Osteoblast (primary cell): Measurements from ENCODE around the gene GRB10. TPM values are rescaled to one million over a fixed set of nuclear protein-coding genes. Genes with fewer than 3 reads are reported as not detected.

Source experiments
- DNase-seq: peaks from one replicate; pipeline ENCODE4 v3.0.0; 2011; ENCODE audit warnings: low spot score, mixed read lengths; ENCODE audit not compliant: insufficient read length; ENCODE audit errors: missing footprints
- H2AFZ ChIP-seq: 2 replicates; pipeline ENCODE4 v1.6.0; 2011; ENCODE audit warnings: mild to moderate bottlenecking, low read length
- H3K27ac ChIP-seq: 2 replicates; pipeline ENCODE4 v1.5.1; 2011; ENCODE audit warnings: mild to moderate bottlenecking, low read depth, low read length, moderate library complexity
- H3K27me3 ChIP-seq: 2 replicates; pipeline ENCODE4 v1.6.0; 2012; ENCODE audit warnings: mild to moderate bottlenecking, control low read depth, inconsistent platforms, low read length, moderate library complexity; ENCODE audit not compliant: insufficient read depth
- H3K36me3 ChIP-seq: 2 replicates; pipeline ENCODE4 v1.5.1; 2011; ENCODE audit warnings: mild to moderate bottlenecking, low read length, control low read depth, moderate library complexity; ENCODE audit not compliant: insufficient read depth
- H3K4me1 ChIP-seq: 2 replicates; pipeline ENCODE4 v1.5.1; 2011; ENCODE audit warnings: mild to moderate bottlenecking, low read length, control low read depth, moderate library complexity; ENCODE audit not compliant: insufficient read depth
- H3K4me2 ChIP-seq: 2 replicates; pipeline ENCODE4 v1.6.0; 2011; ENCODE audit warnings: mild to moderate bottlenecking, low read length; ENCODE audit not compliant: insufficient read depth
- H3K4me3 ChIP-seq: fragments of 200-600 bp; sonication (generic); 3 replicates; pipeline ENCODE4 v1.5.1; 2012; ENCODE audit warnings: mild to moderate bottlenecking, low read length, inconsistent platforms; ENCODE audit not compliant: insufficient read depth
- H3K79me2 ChIP-seq: 2 replicates; pipeline ENCODE4 v1.6.0; 2012; ENCODE audit warnings: mild to moderate bottlenecking, low read length, control low read depth, inconsistent platforms; ENCODE audit not compliant: insufficient read depth
- H3K9me3 ChIP-seq: 2 replicates; pipeline ENCODE4 v1.5.1; 2011; ENCODE audit warnings: low read depth, low read length, control low read depth
- H4K20me1 ChIP-seq: 2 replicates; pipeline ENCODE4 v1.6.0; 2012; ENCODE audit warnings: mild to moderate bottlenecking, low read length, control low read depth; ENCODE audit not compliant: insufficient read depth
- total RNA-seq: library from RNA; depleted of rRNA; stranded (reverse); fragments of >200 nt; gene quantifications from 2 replicates; pipeline ENCODE4 v1.2.3, GENCODE V29; 2012
- TF ChIP-seq, protein P1 (sequence below): IDR thresholded peaks from 2 replicates; pipeline ENCODE4 v1.5.1; 2011; ENCODE audit warnings: mild to moderate bottlenecking, low read depth, low read length, moderate library complexity; ENCODE audit errors: extremely low read depth

Gene GRB10
- total RNA-seq, 1 donor: 62.6 TPM

- Histone ChIP-seq H3K79me2 (peaks cover 60% of the 10 kb centered on the region), H2AFZ (no peak overlapping the region), H3K36me3 (peaks cover 11% of the 10 kb centered on the region), H3K4me1 (no peaks in the 10 kb centered on the region), H3K27me3 (no peaks in the 10 kb centered on the region), H3K4me3 (no peak overlapping the region), H3K27ac (no peak overlapping the region), H3K9me3 (peaks cover 2% of the 10 kb centered on the region), H4K20me1 (peaks cover 40% of the 10 kb centered on the region), H3K4me2 (no peak overlapping the region)
- TF ChIP-seq, protein P1, sequence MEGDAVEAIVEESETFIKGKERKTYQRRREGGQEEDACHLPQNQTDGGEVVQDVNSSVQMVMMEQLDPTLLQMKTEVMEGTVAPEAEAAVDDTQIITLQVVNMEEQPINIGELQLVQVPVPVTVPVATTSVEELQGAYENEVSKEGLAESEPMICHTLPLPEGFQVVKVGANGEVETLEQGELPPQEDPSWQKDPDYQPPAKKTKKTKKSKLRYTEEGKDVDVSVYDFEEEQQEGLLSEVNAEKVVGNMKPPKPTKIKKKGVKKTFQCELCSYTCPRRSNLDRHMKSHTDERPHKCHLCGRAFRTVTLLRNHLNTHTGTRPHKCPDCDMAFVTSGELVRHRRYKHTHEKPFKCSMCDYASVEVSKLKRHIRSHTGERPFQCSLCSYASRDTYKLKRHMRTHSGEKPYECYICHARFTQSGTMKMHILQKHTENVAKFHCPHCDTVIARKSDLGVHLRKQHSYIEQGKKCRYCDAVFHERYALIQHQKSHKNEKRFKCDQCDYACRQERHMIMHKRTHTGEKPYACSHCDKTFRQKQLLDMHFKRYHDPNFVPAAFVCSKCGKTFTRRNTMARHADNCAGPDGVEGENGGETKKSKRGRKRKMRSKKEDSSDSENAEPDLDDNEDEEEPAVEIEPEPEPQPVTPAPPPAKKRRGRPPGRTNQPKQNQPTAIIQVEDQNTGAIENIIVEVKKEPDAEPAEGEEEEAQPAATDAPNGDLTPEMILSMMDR: no peak
- DNase-seq: no peak
These were observed 107.5 kb downstream of the GRB10 start for GRCh38 chr7:50674896-50675835.

DNA sequence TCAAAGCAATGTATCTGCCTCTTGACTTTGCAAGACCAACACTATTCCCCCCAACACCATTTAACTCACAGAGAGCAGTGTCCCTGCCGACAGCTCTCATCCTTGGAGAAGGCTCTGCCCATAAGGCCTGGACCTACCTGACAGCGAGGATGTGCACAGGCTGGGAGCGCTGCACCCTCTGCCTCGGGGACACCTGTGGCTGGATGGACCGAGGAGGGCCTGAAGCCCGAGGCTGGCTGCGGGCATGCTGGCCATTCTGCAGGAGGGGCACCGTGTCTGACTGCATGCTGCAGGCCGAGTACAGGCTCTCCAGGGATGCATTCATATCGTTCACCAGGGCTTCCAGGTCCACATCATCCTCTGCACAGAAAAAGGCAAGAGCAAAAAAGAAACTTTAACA is 108.4 kb downstream of the GRB10 start:
- no peak overlapping the region for H3K4me2 ChIP-seq
- no peak overlapping the region for H3K27ac ChIP-seq
- no peak overlapping the region for H3K4me3 ChIP-seq
- no peaks in the 10 kb centered on the region for H3K4me1 ChIP-seq
- TF ChIP-seq, protein P1: no peak
- H3K27me3 ChIP-seq: no peaks in the 10 kb centered on the region
- H3K9me3 ChIP-seq: peaks cover 2% of the 10 kb centered on the region
- H2AFZ ChIP-seq: no peak overlapping the region
- DNase-seq: no peak
- H3K36me3 ChIP-seq: peaks cover 11% of the 10 kb centered on the region
- peaks cover 62% of the 10 kb centered on the region for H3K79me2 ChIP-seq
- H4K20me1 ChIP-seq: peaks cover 34% of the 10 kb centered on the region

DNA sequence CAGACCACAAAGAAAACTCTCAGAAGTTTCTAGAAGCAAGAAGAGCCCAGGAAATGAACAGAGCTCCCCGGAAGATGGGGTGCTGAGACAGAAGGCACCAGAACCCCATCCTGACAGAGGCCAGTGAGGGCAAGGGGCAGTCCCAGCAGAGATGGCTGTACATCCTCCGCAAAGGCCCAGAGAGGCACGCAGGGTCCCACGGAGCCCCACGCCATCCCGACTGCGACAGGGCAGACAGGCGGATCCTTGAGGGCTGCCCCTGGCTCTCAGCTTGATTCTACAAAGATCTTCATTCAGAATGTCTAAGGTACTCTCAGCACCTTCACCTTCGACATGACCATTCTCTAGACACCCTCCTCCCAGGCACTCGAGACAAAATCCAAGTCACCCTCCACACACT is 109.6 kb downstream of the GRB10 start:
- no peak overlapping the region for H3K4me3 ChIP-seq
- no peak overlapping the region for H2AFZ ChIP-seq
- H3K27me3 ChIP-seq: no peaks in the 10 kb centered on the region
- no peak for DNase-seq
- TF ChIP-seq, protein P1: no peak
- peaks cover 2% of the 10 kb centered on the region for H3K9me3 ChIP-seq
- peaks cover 4% of the 10 kb centered on the region for H3K4me1 ChIP-seq
- H3K79me2 ChIP-seq: peaks cover 59% of the 10 kb centered on the region
- peaks cover 13% of the 10 kb centered on the region for H3K36me3 ChIP-seq
- H3K4me2 ChIP-seq: no peak overlapping the region
- H3K27ac ChIP-seq: no peak overlapping the region
- H4K20me1 ChIP-seq: peaks cover 34% of the 10 kb centered on the region

- Histone ChIP-seq H3K4me2 (no peak overlapping the region), H3K79me2 (peaks cover 57% of the 10 kb centered on the region), H3K9me3 (peaks cover 2% of the 10 kb centered on the region), H4K20me1 (peaks cover 42% of the 10 kb centered on the region), H3K4me3 (no peak overlapping the region), H3K27me3 (no peaks in the 10 kb centered on the region), H3K4me1 (peaks cover 14% of the 10 kb centered on the region), H2AFZ (no peak overlapping the region), H3K27ac (no peak overlapping the region), H3K36me3 (peaks cover 13% of the 10 kb centered on the region)
- TF ChIP-seq, protein P1: no peak
- DNase-seq: no peak
These were observed 110.7 kb downstream of the GRB10 start for GRCh38 chr7:50672045-50672444.
